ENCODE data around the gene NQO1. TPM values are rescaled to one million over a fixed set of nuclear protein-coding genes. Genes with fewer than 3 reads are reported as not detected.

The NQO1 gene
- total and polyA plus RNA-seq, 9 of the 15 experiments (the other 6 are each of a cell fraction or from before 2014, with no cell fraction given), result 96.7 to 198 (median 122) TPM

GRCh38 chr16:69761983-69762813, 35.8 kb upstream of the NQO1 start, which contains the start of gene WWP2 (continued):
- no peak for TF ChIP-seq ZFP91 (CRISPR knock-in tag; IDR thresholded peaks at IDR 0.05)
- TF ChIP-seq ZSCAN29 (IDR thresholded peaks at IDR 0.05), result no peak; the same call in 1 of the 2 replicates
- TF ChIP-seq SAFB2 (IDR thresholded peaks at IDR 0.05; ENCODE audit: borderline replicate concordance, low read depth, low read length, severe bottlenecking), result no peak
- peak; percentile 98 for TF ChIP-seq ZFX (CRISPR knock-in tag; IDR thresholded peaks at IDR 0.05)
- no peak for TF ChIP-seq CBX1 (IDR thresholded peaks at IDR 0.05; ENCODE audit: low read depth)
- TF ChIP-seq ZNF780A (CRISPR knock-in tag; IDR thresholded peaks at IDR 0.05), result no peak
- peak; percentile 85 for TF ChIP-seq KAT8 (IDR thresholded peaks at IDR 0.05; ENCODE audit: low read depth)
- TF ChIP-seq MAX (CRISPR knock-in tag; IDR thresholded peaks at IDR 0.05), result peak; percentile 45; the same call in 1 of the 2 replicates
- TF ChIP-seq MXD1 (CRISPR knock-in tag; IDR thresholded peaks at IDR 0.05; ENCODE audit: borderline replicate concordance, poor library complexity, severe bottlenecking), result no peak
- no peak for TF ChIP-seq TARDBP (IDR thresholded peaks at IDR 0.05)
- peak; percentile 16 for TF ChIP-seq PRDM10 (IDR thresholded peaks at IDR 0.05; ENCODE audit: partially characterized antibody)
- peak; percentile 47 for TF ChIP-seq TBP (optimal IDR thresholded peaks at IDR 0.05; ENCODE audit: low read depth, low read length)
- TF ChIP-seq SMARCA5 (IDR thresholded peaks at IDR 0.05), result no peak
- peak; percentile 64 for TF ChIP-seq POLR2B (IDR thresholded peaks at IDR 0.05; ENCODE audit: low read depth, partially characterized antibody)
- TF ChIP-seq TCF3 (CRISPR knock-in tag; IDR thresholded peaks at IDR 0.05), result no peak
- TF ChIP-seq XRCC4 (IDR thresholded peaks at IDR 0.05; ENCODE audit: extremely low read depth, insufficient read depth, insufficient read length), result no peak
- no peak for TF ChIP-seq NCOA4 (IDR thresholded peaks at IDR 0.05; ENCODE audit: partially characterized antibody)
- TF ChIP-seq RFX5 (IDR thresholded peaks at IDR 0.05; ENCODE audit: low read depth, low read length), result no peak
- TF ChIP-seq ZNF785 (CRISPR knock-in tag; IDR thresholded peaks at IDR 0.05), result no peak
- no peak for TF ChIP-seq TCF15 (CRISPR knock-in tag; IDR thresholded peaks at IDR 0.05)
- no peak for TF ChIP-seq CHD2 (IDR thresholded peaks at IDR 0.05; ENCODE audit: low read depth, low read length)
- TF ChIP-seq MAFK (IDR thresholded peaks at IDR 0.05; ENCODE audit: low read length), result peak; percentile 60; the same call in 1 of the 2 replicates
- TF ChIP-seq POU5F1 (IDR thresholded peaks at IDR 0.05; ENCODE audit: borderline replicate concordance, low read depth, low read length, partially characterized antibody), result peak; percentile 17

Measured in K562 (cell line).